T47D (cell line): ENCODE measurements around the gene ZCWPW2.

Source experiments
- DNase-seq, 2 experiments: peaks; one replicate each; pipeline versions ENCODE4 v3.0.0 to v3.0.0-alpha.2; 2011 to 2012; ENCODE audit warnings: low read depth in 1 of 2, low spot score in 1 of 2
- JUND ChIP-seq: IDR thresholded peaks from 2 replicates; pipeline ENCODE4 v1.6.1; 2012; ENCODE audit warnings: low read depth
- in situ Hi-C: cut with HindIII; loops from 2 replicates; pipeline ENCODE4 v1.10.0; 2016; ENCODE audit warnings: low sequenced_read_pairs, low pct_unique_long_range_greater_than_20kb

ZCWPW2 gene

DNA sequence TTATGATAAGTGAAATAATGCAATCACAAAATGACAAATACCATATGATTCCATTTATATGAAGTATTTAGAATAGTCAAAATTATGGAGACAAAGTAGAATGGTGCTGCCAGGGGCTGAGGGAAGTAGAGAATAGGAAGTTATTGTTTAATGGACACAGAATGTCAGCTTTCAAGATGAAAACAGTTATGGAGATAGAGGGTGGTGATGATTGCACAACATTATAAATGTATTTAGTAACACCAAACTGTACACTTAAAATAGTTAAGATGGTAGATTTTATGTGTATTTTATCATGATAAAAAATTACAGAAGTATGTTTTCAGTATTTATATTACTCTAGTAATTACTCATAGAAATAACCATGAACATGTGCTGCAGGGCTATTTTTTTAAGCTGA is 100.9 kb downstream of the ZCWPW2 start:
- no peak for DNase-seq

DNA sequence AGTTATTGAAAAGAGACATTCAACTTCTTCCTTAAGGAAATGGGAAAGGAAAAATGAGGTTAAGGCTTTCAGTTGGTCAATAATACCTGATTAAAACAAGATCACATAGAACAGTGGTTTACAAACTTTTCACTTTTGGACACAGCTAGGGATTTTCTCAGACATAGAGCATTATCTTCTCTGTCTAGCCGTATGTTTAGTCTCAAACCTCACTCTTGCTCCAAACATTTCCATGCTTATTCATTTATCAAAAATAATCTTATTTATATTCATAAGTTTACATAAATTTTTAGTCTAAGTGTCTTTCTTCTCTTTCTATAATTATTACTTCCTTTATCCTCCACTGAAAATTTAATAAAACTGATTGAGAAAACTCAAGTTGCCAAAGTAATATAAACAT is 114.3 kb downstream of the ZCWPW2 start:
- in situ Hi-C loops: no loop called here
- DNase-seq: no peak
- no peak for TF ChIP-seq JUND

More for the DNA sequence above, 100.9 kb downstream of the ZCWPW2 start:
- no peak for TF ChIP-seq JUND
- in situ Hi-C loops: no loop called here

DNA sequence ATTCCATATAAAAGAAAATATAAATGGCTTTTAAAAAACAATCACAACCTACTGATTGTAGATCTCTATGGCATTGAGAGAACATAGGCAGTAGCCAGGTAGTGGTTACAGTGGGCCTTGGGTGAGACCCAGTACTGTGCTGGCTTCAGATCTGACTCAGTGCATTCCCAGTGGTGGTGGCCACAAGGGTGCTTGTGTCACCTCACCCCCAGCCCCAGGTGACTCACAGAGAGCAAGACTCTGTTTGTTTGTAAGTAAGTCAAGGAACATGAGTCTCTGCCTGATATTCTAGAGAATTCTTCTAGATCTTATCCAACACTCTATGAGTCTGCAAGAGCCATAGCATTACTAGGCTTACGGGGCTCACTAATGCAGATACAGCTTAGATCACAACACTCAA is 118.9 kb downstream of the ZCWPW2 start:
- DNase-seq: no peak
- no peak for TF ChIP-seq JUND
- in situ Hi-C loops: no loop called here

DNA sequence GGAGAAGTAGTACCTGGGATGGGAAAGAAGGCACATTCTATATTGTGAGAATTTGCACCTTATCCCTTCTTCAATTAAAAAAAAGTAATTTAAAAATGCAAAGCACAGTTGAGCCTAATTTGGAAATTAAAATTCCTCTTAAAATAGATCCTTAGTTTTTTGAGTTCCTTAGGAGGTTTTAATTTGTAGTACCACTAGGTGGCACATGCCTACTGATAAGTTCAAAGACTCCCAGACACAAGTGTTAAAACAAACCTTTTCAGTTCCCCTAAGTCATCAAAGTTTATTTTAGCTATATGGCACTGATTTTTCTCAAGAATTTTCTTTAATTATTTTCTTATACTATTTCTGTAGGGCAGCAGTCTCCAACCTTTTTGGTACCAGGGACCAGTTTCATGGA is 127.7 kb downstream of the ZCWPW2 start:
- in situ Hi-C loops: no loop called here
- DNase-seq: peak; percentile 9 to 57
- no peak for TF ChIP-seq JUND

DNA sequence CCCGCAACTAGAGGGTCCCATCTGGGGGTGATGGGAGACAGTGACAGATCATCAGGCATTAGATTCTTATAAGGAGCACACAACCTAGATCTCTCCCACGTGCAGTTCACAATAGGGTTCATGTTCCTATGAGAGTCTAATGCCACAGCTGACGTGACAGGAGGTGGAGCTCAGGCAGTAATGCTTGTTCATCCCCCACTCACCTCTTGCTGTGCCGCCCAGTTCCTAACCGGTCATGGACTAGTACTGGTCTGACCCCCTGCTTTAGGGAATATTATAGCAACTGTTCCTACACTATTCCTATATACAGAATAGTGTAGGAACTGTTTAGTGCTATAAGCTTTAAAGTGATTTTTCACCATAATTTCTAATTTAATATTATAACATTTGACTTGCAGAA is 128.2 kb downstream of the ZCWPW2 start:
- no peak for TF ChIP-seq JUND
- no peak for DNase-seq
- in situ Hi-C loops: no loop called here

DNA sequence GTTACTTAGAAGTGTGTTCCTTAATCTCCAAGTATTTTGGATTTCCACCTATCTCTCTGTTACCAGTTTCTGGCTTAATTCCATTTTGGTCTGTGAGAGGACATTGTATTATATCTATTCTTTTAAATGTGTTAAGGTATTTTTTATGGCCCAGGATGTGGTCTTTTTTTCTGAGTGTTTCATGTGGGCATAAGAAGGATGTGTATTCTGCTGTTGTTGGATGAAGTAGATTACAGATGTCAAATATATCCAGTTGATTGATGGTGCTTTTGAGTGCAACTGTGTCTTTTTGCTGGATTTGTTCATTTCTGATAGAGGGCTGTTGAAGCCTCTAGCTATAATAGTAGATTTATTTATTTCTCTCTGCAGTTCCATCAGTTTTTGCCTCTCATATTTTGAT is 136.6 kb downstream of the ZCWPW2 start:
- in situ Hi-C loops: no loop called here

DNA sequence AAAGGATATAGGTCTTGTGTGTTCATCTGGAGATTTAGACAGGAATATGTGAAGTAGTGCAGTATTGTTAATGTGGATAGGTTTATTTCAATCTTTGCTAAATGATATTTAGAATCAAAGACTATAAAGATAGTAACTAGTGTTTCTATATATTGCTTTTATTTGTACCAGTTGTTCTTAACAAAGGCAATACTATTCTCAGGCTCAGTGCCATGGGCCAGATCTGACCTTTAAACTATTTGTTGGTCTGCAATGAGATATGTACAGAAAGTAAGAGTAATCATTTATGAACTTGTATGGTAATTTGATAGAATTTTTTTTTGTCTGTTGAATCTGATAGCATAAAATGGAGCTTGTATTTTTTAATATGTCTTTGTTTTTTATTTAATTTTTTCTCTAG is 146.8 kb downstream of the ZCWPW2 start:
- no peak for DNase-seq
- in situ Hi-C loops: no loop called here
- TF ChIP-seq JUND: no peak

More for the DNA sequence above, 136.6 kb downstream of the ZCWPW2 start:
- TF ChIP-seq JUND: no peak
- DNase-seq: no peak

DNA sequence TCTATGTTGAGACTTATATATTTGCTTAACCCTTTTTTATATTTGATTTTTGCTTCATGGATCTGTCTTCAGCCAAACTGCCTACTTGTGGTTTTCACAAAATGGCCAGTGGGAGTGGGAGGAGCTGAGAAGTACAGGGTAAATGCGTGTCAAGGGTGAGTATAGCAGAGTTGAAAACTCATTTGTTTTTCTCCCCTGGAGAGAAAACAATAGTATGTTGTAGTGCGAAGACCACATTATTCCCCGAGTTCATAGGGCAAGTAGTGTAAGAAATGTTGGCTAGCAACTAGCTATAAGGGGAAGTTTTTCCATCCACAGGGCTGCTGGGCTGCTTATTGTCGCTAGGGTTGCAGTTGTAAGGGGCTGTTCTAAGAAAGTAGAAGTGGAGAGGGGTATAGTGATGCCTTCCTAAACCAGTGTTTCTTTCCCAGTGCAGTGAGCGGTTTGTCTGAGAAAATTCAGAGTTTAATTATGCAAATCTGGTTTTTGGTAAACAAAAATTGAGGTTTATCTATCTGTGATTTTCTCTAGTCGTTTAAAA is 153.9 kb downstream of the ZCWPW2 start:
- TF ChIP-seq JUND: no peak
- no peak for DNase-seq
- in situ Hi-C loops: no loop called here

DNA sequence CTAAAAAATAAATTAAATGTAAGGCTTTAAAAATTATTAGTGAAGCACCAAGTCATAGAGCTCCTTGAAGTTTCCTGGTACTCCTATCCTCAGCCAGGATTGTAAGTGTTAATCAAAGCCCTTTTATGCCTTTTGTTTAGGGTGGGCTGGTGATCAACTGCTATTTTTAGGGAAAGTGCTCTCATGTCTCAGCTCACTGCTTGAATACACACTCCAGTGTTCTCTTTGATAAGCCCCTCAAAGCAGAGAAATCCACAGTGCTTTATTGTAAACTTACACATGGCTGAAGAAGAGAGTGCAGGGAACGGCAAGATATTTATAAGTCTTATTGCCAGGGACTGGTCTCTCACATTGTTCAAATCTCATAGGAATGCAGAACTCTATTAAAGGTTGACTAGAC is 156.5 kb downstream of the ZCWPW2 start:
- in situ Hi-C loops: no loop called here
- no peak for TF ChIP-seq JUND
- no peak for DNase-seq

DNA sequence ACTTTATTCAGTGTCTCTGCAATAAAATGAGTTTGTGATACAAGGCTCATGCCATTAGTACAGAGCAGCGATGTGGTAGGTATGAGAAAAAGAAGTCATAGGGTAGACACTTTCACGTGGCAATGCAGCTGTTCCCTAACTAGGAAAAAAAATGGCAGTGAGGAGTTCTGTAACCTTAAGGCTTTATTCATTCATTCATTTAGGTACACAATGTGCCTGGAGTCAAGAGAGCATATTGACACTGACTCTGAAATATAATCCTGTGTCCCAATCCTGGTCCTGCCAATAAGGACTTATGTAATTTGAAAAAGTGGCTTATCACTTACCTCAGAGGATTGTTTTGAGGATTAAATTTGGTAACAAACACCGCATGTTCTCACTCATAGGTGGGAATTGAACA is 173.1 kb downstream of the ZCWPW2 start:
- in situ Hi-C loops: no loop called here
- DNase-seq: no peak

DNA sequence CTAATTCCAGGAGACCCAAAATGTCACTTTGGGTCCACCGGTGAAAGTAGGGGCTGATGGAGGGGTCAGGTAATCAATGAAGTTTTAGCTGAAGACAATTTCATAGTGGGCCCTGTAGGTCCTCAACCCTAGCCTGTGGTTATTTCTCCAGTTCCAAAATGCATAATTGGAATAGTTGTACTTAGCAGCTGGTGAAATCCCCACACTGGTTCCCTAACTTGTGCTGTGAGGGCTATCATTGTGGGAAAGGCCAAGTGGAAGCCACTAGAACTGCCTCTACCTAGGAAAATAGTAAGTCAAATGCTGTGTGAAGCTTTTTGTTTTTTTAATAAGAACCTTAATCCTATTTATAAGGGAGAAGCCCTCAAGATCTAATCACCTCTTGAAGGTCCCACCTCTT is 193.8 kb downstream of the ZCWPW2 start:
- in situ Hi-C loops: no loop called here
- DNase-seq: no peak
- no peak for TF ChIP-seq JUND

More for the DNA sequence above, 173.1 kb downstream of the ZCWPW2 start:
- TF ChIP-seq JUND: no peak

DNA sequence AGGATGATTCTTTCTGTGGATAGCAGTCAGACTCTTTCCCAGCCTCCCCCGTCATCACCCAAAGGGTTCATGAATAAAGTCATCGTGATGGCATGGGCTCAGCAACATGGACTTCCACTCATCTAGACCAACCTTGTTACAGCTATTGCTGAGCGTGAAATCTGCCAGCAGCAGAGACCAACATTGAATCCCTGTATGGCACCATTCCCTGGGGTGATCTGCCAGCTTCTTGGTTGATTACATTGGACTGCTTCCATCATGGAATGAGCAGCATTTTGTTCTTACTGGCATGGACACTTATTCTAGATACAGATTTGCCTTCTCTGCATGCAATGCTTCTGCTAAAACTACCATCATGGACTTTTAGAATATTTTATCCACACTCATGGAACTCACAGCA is 195.7 kb downstream of the ZCWPW2 start:
- in situ Hi-C loops: no loop called here
- TF ChIP-seq JUND: no peak
- no peak for DNase-seq

DNA sequence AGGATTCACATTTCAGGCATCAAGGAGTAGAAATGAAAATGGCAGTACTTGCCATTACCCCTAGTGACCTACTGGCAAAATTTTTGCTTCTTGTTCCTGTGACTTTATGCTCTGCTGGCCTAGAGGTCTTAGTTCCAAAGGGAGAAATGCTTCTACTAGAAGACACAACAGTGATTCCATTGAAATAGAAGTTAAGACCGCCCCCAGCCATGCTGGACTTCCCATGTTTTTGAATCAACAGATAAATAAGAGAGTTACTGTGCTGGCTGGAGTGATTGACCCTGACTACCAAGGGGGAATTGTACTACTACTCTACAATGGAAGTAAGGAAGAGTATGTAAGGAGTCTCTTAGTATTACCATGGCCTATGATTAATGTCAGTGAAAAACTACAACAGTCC is 196.3 kb downstream of the ZCWPW2 start:
- in situ Hi-C loops: no loop called here
- no peak for TF ChIP-seq JUND
- no peak for DNase-seq

DNA sequence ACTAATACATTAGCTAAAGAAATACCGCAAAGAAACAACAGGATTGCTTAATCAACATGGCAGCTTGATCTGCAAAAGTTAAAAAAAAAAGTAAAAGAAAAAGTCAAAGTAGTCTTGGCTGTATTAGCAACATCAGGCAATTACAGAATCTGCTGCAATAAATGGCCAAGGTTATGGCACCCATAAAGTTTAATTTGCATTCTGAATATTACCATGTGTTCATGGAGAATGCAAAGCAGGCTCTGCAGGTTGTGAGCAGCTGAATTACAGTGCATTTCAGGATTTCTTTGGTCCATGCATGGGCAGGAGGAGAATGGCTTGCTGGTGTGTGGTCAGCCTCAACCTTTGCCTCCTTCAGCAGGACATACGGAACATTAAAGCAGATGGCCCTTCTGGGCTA is 199.2 kb downstream of the ZCWPW2 start:
- DNase-seq: no peak
- in situ Hi-C loops: no loop called here
- no peak for TF ChIP-seq JUND
